Mononuclear cell (primary cell): ENCODE results near the gene RUNX1. TPM values are rescaled to one million over a fixed set of nuclear protein-coding genes. Genes with fewer than 3 reads are reported as not detected.

Source experiments
- H3K27me3 ChIP-seq: 2 replicates; pipeline ENCODE4 v1.6.0; 2011; ENCODE audit warnings: low read length, control low read depth; ENCODE audit not compliant: insufficient read depth
- H3K4me1 ChIP-seq: 2 replicates; pipeline ENCODE4 v1.5.1; 2011; ENCODE audit warnings: mild to moderate bottlenecking, low read length, control low read depth; ENCODE audit not compliant: insufficient read depth
- H3K4me3 ChIP-seq: 2 replicates; pipeline ENCODE4 v1.5.1; 2011; ENCODE audit warnings: mild to moderate bottlenecking, low read length, moderate library complexity
- H3K9me3 ChIP-seq: 2 replicates; pipeline ENCODE4 v1.5.1; 2011; ENCODE audit warnings: low read depth, mild to moderate bottlenecking, control low read depth, low read length
- total RNA-seq: library from RNA; depleted of rRNA; stranded (reverse); fragments of >200 nt; gene quantifications from one replicate; pipeline ENCODE4 v1.2.3, GENCODE V29; 2012

The RUNX1 gene
- total RNA-seq, 1 donor: 51.2 TPM

DNA sequence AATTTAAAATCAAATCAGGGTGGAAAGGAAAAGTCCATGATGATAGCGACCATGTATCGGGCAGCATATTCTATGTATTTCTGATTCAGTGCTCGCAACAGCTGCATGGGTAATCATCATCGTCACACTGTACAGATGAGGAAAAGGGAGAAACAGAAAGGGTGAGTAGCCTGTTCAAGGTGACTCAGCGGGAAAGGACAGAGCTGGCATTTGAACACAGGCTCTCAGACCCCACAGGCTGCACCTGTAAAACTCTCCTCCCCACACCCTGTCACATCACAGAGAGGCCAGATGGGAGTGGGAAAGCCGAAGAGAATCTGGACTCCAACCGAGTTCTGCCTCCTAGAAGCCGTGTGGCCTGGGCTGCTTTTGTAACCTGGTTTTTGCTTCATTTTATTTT, 14.0 kb downstream of the RUNX1 start:
- H3K9me3 ChIP-seq: no peaks in the 10 kb centered on the region
- H3K4me1 ChIP-seq: peaks cover 72% of the 10 kb centered on the region
- no peak overlapping the region for H3K4me3 ChIP-seq
- H3K27me3 ChIP-seq: no peaks in the 10 kb centered on the region

DNA sequence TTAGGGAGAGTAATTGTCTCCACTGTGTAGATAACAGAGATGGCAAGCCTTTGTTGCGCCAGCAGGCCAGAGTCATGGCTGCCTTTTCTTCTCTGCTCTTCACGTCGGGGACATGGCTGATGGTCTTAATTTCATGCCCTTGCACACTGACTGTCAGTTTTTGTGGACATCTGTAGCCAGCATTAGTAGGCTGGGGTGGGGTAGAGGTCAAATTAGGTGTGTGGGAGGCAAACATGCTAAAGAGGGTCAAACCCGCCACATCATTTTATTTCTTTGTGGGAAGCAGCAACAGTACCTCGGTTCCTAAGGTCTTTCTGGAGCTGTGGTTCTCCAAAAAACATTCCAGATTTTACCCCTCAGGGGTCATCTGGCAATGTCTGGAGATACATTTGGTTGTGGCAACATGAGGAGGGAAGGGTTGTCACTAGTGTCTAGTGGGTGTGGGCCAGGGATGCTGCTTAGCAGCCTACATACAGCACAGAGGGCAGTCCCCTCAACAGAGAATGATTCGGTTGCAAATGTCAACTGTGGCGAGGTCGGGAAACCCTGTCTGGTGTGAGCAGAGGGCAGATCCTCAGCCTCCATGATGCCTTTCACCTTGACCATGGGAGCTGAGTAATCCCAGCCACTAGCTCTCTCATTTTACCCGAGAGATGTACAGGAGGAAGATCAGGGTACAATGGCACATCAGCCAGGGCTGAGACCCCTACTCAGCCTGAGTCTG, 14.7 kb downstream of the RUNX1 start:
- Histone ChIP-seq H3K4me1 (peaks cover 74% of the 10 kb centered on the region), H3K9me3 (no peaks in the 10 kb centered on the region), H3K4me3 (no peak overlapping the region), H3K27me3 (no peaks in the 10 kb centered on the region)

DNA sequence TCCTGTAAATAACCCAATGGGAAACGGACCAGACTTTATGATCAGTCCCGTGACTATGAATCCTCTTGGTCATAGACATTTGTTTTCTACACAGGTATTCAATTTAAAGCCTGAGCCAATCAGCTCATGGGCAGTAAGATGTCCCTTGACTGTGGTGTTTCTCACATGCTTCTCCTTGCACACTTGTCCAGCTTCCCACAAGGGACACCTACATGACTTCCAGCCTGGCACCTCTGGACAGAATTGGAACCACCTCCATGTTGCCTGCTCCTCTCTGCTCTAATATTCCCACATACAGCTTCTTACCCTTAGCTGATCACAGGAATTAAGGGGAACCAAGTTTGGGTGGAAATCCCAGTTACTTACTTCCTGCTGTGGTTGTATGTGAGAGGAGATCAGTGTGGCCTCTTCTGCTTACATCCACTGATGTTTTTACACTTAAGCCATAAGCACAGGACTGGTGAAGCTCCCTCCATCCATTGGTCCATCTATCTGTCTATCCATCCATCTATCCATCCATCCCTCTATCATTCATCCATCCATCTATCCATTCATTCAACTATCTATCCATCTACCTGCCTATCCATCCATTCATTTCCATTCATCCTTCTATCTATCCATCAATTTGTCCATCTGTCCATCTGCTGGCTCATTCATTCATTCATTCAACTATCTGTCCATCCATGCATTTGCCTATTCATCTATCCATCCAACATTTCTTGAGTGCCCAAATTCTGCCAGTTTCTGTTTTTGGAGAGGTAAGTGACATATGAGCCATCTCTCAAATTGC, 16.4 kb downstream of the RUNX1 start:
- peaks cover 76% of the 10 kb centered on the region for H3K4me1 ChIP-seq
- no peak overlapping the region for H3K4me3 ChIP-seq
- no peaks in the 10 kb centered on the region for H3K27me3 ChIP-seq
- H3K9me3 ChIP-seq: no peaks in the 10 kb centered on the region

DNA sequence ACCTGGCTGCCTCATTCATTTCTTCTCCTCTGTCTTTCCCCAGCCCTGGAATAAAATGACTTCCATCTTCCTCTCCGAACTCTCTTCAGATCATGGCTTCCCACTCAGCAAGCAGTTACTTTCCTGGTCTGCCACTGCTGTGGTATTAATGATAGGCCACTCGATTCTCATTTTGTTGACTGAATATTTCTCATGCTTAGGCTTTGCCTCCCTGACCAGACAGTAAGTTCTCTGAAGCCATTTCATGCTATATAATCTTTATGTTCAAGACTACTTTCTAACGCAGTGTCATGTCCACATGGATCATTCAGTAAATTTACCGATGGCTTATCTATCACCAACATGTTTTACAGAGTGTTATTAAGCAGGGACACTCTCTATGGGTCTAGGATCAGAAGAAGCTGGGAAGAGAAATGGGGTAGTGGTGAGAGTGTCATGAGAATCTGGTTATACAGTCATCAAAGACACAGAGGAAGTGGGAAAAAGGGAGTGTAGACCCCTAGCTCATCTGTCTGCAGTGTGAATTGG, 20.6 kb downstream of the RUNX1 start:
- H3K4me3 ChIP-seq: no peak overlapping the region
- H3K27me3 ChIP-seq: no peaks in the 10 kb centered on the region
- peaks cover 77% of the 10 kb centered on the region for H3K4me1 ChIP-seq
- H3K9me3 ChIP-seq: no peaks in the 10 kb centered on the region

DNA sequence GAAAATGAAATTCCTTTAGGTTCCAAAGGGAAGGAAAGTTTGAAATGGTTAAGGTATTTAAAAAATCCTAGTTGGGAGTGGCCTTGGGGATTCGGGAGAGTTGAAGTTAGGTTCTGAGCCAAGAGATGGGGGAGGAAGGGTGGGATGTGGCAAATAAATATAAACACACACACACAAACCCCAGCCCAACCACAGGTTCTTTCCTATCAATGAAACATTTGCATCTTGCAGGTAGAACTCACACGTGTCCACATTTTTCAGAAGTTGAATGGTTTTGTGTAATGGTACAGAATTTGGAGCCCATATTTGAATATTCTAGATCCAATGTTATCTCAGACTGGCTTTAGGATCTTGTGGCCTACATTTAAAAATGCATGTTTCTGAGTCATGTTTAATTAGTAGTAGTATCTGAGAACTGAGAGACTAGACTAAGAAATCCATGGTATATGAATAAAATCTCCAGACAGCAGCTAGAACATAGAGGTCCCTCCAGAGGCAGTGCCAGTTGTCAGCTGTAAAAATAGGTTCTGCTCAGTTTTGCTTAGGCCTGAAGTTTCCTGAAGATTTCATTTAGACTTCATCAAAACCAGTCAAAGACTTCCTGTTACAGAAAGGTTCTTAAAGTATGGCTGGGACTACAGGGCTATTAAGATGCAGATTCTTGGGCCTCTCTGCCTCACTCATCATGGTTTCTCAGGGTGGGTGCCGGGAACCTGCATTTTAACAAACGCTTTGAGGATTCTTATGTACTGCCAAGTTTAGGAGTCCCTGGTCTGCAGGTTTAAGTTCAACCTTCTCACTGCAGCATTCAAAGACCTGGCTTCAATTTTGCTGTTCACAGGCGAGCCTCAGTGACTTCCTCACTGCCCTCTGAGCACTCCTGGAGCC, 21.3 kb downstream of the RUNX1 start:
- no peaks in the 10 kb centered on the region for H3K9me3 ChIP-seq
- no peak overlapping the region for H3K4me3 ChIP-seq

DNA sequence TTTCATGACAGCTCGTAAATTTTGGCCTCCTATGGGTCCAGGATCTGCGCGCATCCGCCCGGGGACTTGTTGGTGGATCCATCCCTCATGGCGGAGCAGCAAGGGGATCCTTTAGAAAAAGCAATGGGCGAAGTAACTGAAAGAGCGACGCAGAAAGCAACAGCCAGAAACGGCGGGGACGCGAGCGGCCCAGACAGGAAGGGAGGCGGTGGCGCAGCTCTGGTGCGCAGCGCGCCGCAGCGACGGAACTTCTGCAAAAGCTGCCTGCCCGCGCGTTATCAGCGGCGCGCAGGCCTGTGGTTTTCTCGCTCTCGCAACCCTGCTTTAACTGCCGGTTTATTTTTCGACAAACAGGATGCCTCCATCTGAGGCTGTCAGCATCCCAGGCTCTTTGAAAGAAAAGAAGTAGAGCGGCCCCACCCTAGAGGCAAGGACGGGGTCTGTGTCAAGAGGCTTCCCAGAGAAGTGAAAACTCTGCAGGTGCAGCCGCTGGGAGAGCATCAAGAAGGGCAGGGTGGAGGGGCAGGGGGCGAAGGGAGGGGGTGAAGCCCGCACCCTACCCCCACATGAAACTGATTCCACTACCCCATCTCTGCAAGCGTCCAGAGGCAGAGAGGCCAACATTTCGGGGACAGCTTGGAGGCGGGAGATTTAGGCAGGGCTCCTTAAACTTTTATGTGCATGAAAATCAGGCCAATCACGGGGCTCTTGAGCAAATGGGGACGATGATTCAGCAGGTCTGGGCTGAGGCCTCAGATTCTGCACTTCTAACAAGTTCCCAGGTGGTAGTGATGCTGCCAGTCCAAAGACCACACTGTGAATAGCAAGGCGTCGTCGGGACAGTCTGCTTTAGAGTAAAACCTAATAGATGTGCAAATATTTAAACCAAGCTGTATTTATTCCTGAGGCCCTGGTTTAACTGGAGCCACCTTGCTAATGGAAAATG, 22.2 kb downstream of the RUNX1 start:
- Histone ChIP-seq H3K27me3 (no peaks in the 10 kb centered on the region), H3K9me3 (no peaks in the 10 kb centered on the region), H3K4me1 (peaks cover 80% of the 10 kb centered on the region), H3K4me3 (peak overlapping the region; percentile 39)

More for the DNA sequence above, 21.3 kb downstream of the RUNX1 start:
- Histone ChIP-seq H3K27me3 (no peaks in the 10 kb centered on the region), H3K4me1 (peaks cover 78% of the 10 kb centered on the region)

DNA sequence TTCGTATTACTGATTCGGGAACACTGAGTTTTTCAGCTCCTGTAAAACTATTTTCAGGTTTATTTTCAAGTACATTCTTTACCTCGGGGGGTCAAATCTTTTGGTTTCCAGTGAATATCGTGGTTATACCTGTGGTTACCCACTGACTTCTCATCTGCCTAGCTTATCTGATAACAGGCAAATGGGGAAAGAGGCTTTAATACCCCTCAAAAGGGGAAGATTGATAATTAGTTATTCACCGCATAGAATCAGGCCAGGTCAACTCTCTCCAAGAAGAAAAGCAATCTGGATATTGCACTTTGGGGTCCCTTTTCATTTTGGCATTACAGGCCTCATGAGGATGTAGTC, 23.0 kb downstream of the RUNX1 start:
- Histone ChIP-seq H3K27me3 (no peaks in the 10 kb centered on the region), H3K4me3 (peak overlapping the region; percentile 39), H3K4me1 (peaks cover 84% of the 10 kb centered on the region), H3K9me3 (no peaks in the 10 kb centered on the region)

DNA sequence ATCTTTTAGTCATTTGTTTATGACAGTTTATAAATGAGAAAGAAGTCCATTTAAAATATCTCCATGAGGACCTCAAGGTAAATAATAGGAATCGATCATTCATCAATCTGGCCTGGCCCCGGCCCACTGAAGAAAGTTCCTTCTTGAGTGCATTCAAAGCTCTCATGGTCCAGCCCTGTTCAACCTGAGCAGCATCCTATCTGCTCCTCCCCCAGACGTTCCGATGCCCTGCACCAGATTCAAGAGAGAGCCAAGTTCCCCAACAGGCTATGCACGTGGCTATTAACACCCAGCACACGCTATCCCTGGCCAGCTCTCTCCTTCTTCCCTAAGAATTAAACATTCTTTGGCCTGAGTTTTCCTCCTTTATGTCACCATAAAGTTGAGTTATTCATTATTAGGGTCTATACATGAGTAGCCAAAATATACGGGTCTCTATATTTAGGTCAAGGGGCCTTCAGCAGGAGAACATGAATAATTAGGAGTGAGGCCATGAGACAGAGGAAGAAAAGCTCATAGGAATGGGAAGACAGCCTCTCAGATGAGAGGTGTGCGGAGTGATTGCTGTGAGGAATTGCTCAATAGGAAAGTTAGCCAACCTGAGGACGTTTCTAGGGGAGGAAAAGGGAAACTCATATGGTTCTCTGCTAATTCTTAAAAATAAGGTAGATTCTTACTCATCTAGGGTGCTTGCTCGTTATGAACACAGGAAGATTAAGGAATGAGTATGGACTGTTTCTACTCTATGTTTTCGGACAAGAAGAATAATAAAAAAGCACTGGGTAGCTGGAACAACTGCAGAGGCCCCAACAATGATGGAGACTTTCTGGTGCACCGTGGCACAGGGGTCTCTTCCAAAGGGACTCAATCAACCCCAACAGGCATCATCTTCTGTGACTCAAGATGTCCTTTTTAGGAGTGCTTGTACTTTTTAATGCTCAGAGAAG, 23.6 kb downstream of the RUNX1 start:
- Histone ChIP-seq H3K4me1 (peaks cover 87% of the 10 kb centered on the region), H3K4me3 (peak overlapping the region; percentile 39)

DNA sequence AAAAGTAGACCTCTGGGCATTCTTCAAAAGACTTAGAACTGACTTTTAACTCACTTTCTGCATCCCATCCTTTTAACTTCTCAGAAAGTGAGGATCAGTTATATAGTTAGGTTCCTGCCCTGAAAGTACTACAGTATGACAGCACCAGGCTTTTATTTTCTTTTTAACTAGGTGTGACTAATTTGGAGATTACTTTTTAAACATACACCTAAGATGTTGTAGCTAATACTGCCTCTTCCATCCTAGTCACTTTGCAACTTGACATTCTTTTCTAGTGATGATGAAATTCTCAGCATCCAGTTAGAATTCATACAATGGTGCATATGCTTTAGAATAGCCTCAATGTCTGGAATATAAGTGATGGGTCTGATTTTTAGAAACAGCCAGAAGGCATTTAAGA, 24.6 kb downstream of the RUNX1 start:
- Histone ChIP-seq H3K27me3 (no peaks in the 10 kb centered on the region), H3K4me1 (peaks cover 86% of the 10 kb centered on the region), H3K9me3 (no peaks in the 10 kb centered on the region), H3K4me3 (no peak overlapping the region)

More for the DNA sequence above, 23.6 kb downstream of the RUNX1 start:
- Histone ChIP-seq H3K9me3 (no peaks in the 10 kb centered on the region), H3K27me3 (no peaks in the 10 kb centered on the region)

DNA sequence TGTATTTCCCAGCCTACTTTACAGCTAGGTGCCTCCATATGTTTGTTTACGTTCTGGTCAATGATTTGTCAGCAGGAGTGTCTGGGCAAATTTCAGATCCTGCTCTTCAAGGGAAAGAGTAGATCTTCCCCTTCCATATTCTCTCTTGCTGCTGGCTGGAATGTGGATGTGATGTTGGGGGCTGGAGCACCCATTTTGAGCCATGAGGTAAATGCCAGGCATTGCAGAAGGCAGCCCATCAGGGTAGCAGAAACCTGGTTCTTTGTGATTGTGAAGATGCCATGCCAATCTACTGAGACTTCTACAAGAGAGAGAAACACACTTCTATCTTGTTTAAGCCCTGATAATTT, 25.1 kb downstream of the RUNX1 start:
- Histone ChIP-seq H3K9me3 (no peaks in the 10 kb centered on the region), H3K4me1 (peaks cover 82% of the 10 kb centered on the region), H3K4me3 (no peak overlapping the region), H3K27me3 (no peaks in the 10 kb centered on the region)

DNA sequence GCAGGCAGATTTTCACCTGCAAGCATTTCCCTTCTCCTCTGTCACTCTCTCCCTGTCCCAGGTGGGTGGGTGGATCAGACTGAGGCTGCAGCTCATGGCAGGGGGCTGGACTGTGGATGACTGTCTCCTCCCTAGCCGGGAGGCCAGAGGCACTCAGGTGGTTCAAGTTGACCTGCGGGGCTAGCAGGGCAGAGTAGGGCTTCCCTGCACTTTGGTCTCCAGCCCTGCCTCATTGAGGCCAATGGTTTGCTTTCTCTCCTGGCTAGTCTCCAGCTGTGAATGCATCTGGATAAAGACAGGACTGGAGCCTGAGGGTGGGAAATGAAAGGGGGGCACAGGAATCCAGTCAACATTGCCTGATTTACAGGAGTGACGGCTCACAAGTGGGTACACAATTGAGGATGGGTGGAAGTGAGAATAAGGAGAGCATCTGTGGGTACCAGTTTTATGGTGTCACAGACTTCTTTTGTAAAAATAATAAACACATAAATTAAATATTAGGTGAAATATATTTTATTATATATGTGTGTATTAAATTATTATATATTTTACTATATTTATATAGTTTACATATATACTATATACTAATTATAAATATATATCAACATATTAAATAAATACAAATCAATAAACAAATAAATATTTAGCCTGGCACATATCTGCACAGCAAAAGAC, 25.6 kb downstream of the RUNX1 start:
- H3K27me3 ChIP-seq: no peaks in the 10 kb centered on the region
- H3K4me3 ChIP-seq: no peak overlapping the region
- peaks cover 82% of the 10 kb centered on the region for H3K4me1 ChIP-seq
- H3K9me3 ChIP-seq: no peaks in the 10 kb centered on the region

DNA sequence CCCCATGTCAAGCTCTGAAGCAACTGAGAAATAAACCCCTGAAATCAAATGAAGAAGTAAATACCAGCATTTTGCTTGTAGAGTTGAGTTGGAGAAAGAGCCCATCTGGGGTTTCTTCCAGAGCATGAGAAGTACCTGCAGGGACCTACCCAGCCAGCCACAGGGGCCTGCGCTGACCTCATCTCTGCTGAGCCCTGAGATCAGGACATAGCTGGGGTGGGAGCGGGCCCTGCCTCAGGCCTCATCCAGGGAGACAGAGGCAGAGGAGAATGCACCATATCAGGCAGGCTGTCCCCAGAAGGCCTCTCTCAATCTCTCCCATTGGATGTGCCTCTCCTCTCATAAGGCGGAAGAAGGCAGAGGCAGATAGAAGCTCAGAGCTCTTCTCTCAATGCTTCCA, 27.6 kb downstream of the RUNX1 start:
- Histone ChIP-seq H3K4me3 (no peak overlapping the region), H3K9me3 (no peaks in the 10 kb centered on the region), H3K4me1 (peaks cover 72% of the 10 kb centered on the region), H3K27me3 (no peaks in the 10 kb centered on the region)

DNA sequence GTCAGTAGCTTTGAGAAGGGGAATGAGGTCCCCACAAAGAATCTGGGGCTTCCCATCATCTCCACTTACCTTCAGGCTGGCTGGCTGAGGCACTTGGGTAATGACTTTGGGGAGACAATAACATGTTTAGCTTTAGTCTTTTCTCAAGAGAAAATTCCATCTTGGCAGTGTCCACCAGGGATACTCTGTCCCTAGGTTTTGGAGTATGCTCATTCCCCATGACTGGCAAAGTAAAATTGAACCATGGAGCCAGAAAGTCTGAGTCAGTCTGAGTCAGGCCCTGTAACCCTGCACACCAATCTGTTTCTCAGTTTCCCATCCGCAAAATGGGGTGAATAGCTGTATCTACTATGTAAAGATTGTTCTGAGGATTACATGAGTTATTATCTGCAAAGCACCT, 28.2 kb downstream of the RUNX1 start:
- no peaks in the 10 kb centered on the region for H3K9me3 ChIP-seq
- H3K4me3 ChIP-seq: no peak overlapping the region
- no peaks in the 10 kb centered on the region for H3K27me3 ChIP-seq
- H3K4me1 ChIP-seq: peaks cover 72% of the 10 kb centered on the region
